Neural progenitor cell (in vitro differentiated cells): ENCODE measurements around the gene CHSY3. TPM values are rescaled to one million over a fixed set of nuclear protein-coding genes. Genes with fewer than 3 reads are reported as not detected.

ENCODE experiments used
- DNase-seq: peaks from one replicate; pipeline ENCODE4 v3.0.0-alpha.2; 2016; ENCODE audit warnings: low spot score
- H2AFZ ChIP-seq: fragments of 200-600 bp; sonication (generic); replicated peaks from 2 replicates; pipeline ENCODE4 v1.6.1; 2016; ENCODE audit warnings: antibody characterized with exemption
- H3F3A ChIP-seq: fragments of 200-600 bp; sonication (generic); 2 replicates; pipeline ENCODE4 v1.6.1; 2016; ENCODE audit warnings: antibody characterized with exemption, low read depth
- H3K27ac ChIP-seq: fragments of 200-600 bp; sonication (generic); 2 replicates; pipeline ENCODE4 v1.5.1; 2016; ENCODE audit warnings: mild to moderate bottlenecking
- H3K27me3 ChIP-seq: fragments of 200-600 bp; sonication (generic); 2 replicates; pipeline ENCODE4 v1.6.1; 2016; ENCODE audit warnings: mild to moderate bottlenecking, moderate library complexity
- H3K36me3 ChIP-seq: fragments of 200-600 bp; sonication (generic); 2 replicates; pipeline ENCODE4 v1.5.1; 2016
- H3K4me1 ChIP-seq: fragments of 200-600 bp; sonication (generic); 2 replicates; pipeline ENCODE4 v1.6.1; 2016; ENCODE audit warnings: mixed run types
- H3K4me2 ChIP-seq: fragments of 200-600 bp; sonication (generic); 2 replicates; pipeline ENCODE4 v1.6.1; 2016
- H3K4me3 ChIP-seq: fragments of 200-600 bp; sonication (generic); 2 replicates; pipeline ENCODE4 v1.5.1; 2016
- H3K79me2 ChIP-seq: fragments of 200-600 bp; sonication (generic); 2 replicates; pipeline ENCODE4 v1.6.1; 2016; ENCODE audit warnings: low read depth
- H3K9ac ChIP-seq: fragments of 200-600 bp; sonication (generic); 2 replicates; pipeline ENCODE4 v1.6.1; 2016
- H3K9me3 ChIP-seq: fragments of 200-600 bp; sonication (generic); 2 replicates; pipeline ENCODE4 v1.5.1; 2016; ENCODE audit warnings: low read depth
- H4K20me1 ChIP-seq: fragments of 200-600 bp; sonication (generic); 2 replicates; pipeline ENCODE4 v1.6.1; 2016; ENCODE audit warnings: low read depth
- H3K27ac Mint-ChIP-seq: 3 replicates; pipeline ENCODE4 v1.8.0; 2021; ENCODE audit warnings: mixed read lengths
- H3K27me3 Mint-ChIP-seq: 2 replicates; pipeline ENCODE4 v1.8.0; 2022; ENCODE audit warnings: low read depth, mild to moderate bottlenecking, inconsistent platforms, moderate library complexity, mixed read lengths; ENCODE audit not compliant: insufficient read depth
- H3K36me3 Mint-ChIP-seq: 3 replicates; pipeline ENCODE4 v1.8.0; 2021; ENCODE audit warnings: mixed read lengths
- H3K4me1 Mint-ChIP-seq: 3 replicates; pipeline ENCODE4 v1.8.0; 2021; ENCODE audit warnings: mixed read lengths
- H3K4me3 Mint-ChIP-seq: 3 replicates; pipeline ENCODE4 v1.8.0; 2021; ENCODE audit warnings: mild to moderate bottlenecking, moderate library complexity, mixed read lengths
- H3K9me3 Mint-ChIP-seq: 3 replicates; pipeline ENCODE4 v1.8.0; 2020; ENCODE audit warnings: mixed read lengths
- CTCF ChIP-seq: fragments of 200-600 bp; sonication (generic); IDR thresholded peaks from 2 replicates; pipeline ENCODE4 v1.5.1; 2017; ENCODE audit warnings: antibody characterized with exemption, mild to moderate bottlenecking
- EZH2 ChIP-seq: fragments of 200-600 bp; sonication (generic); IDR thresholded peaks from 2 replicates; pipeline ENCODE4 v1.6.1; 2017; ENCODE audit warnings: antibody characterized with exemption, mild to moderate bottlenecking, moderate library complexity
- EZH2phosphoT487 ChIP-seq: fragments of 200-600 bp; sonication (generic); IDR thresholded peaks from 2 replicates; pipeline ENCODE4 v1.6.1; 2017; ENCODE audit warnings: antibody characterized with exemption
- total RNA-seq: library from RNA; depleted of rRNA; stranded (reverse); fragments of >200 nt; gene quantifications from 2 replicates; pipeline ENCODE4 v1.2.3, GENCODE V29; 2015; ENCODE audit warnings: low replicate concordance

CHSY3 gene
- total RNA-seq, 1 donor from 2014 or later, result 0.30 TPM

- TF ChIP-seq EZH2phosphoT487 (no peak), EZH2 (no peak), CTCF (no peak)
- no peaks in the 10 kb centered on the region for H3K9me3 Mint-ChIP-seq
- H3K9ac ChIP-seq, result no peak overlapping the region
- no peaks in the 10 kb centered on the region for H3K36me3 Mint-ChIP-seq
- no peaks in the 10 kb centered on the region for H3K27me3 ChIP-seq
- no peaks in the 10 kb centered on the region for H4K20me1 ChIP-seq
- H2AFZ ChIP-seq, result peak overlapping the region; percentile 79
- H3K4me2 ChIP-seq, result peak overlapping the region; percentile 23
- H3K4me1 Mint-ChIP-seq, result peaks cover 8% of the 10 kb centered on the region
- no peaks in the 10 kb centered on the region for H3K36me3 ChIP-seq
- no peak overlapping the region for H3K4me3 Mint-ChIP-seq
- no peaks in the 10 kb centered on the region for H3K9me3 ChIP-seq
- no peak overlapping the region for H3K4me3 ChIP-seq
- peak overlapping the region; percentile 78 for H3K27ac ChIP-seq
- H3K4me1 ChIP-seq, result peaks cover 18% of the 10 kb centered on the region
- no peaks in the 10 kb centered on the region for H3K79me2 ChIP-seq
- H3K27ac Mint-ChIP-seq, result no peak overlapping the region
- peaks cover 15% of the 10 kb centered on the region for H3F3A ChIP-seq
- no peaks in the 10 kb centered on the region for H3K27me3 Mint-ChIP-seq
- DNase-seq, result peak; percentile 26
Measured at GRCh38 chr5:130166839-130167490, 262.7 kb downstream of the CHSY3 start.

- no peak overlapping the region for H3K4me3 ChIP-seq
- peaks cover 15% of the 10 kb centered on the region for H3F3A ChIP-seq
- peak overlapping the region; percentile 45 for H2AFZ ChIP-seq
- no peak for DNase-seq
- no peak overlapping the region for H3K4me2 ChIP-seq
- H3K36me3 ChIP-seq, result no peaks in the 10 kb centered on the region
- H3K27me3 ChIP-seq, result no peaks in the 10 kb centered on the region
- peaks cover 18% of the 10 kb centered on the region for H3K4me1 ChIP-seq
- Mint-ChIP-seq H3K27ac (no peak overlapping the region), H3K4me3 (no peak overlapping the region), H3K36me3 (no peaks in the 10 kb centered on the region), H3K9me3 (no peaks in the 10 kb centered on the region), H3K4me1 (peaks cover 8% of the 10 kb centered on the region), H3K27me3 (peaks cover 2% of the 10 kb centered on the region)
- H3K27ac ChIP-seq, result no peak overlapping the region
- no peaks in the 10 kb centered on the region for H4K20me1 ChIP-seq
- no peak overlapping the region for H3K9ac ChIP-seq
- no peaks in the 10 kb centered on the region for H3K9me3 ChIP-seq
- H3K79me2 ChIP-seq, result no peaks in the 10 kb centered on the region
- TF ChIP-seq EZH2phosphoT487 (no peak), CTCF (no peak), EZH2 (no peak)
Measured at GRCh38 chr5:130168211-130168610, 263.9 kb downstream of the CHSY3 start.

GRCh38 chr5:130171699-130172098 is 267.4 kb downstream of the CHSY3 start:
- H3K9me3 Mint-ChIP-seq, result peaks cover 2% of the 10 kb centered on the region
- Histone ChIP-seq H3K36me3 (no peaks in the 10 kb centered on the region), H3K4me2 (no peak overlapping the region), H3K9ac (no peak overlapping the region), H2AFZ (peak overlapping the region; percentile 91), H3K27me3 (no peaks in the 10 kb centered on the region), H3K4me1 (peaks cover 14% of the 10 kb centered on the region), H3K79me2 (no peaks in the 10 kb centered on the region), H3K4me3 (no peak overlapping the region), H3F3A (peaks cover 14% of the 10 kb centered on the region), H3K27ac (no peak overlapping the region), H4K20me1 (no peaks in the 10 kb centered on the region), H3K9me3 (no peaks in the 10 kb centered on the region)
- H3K27ac Mint-ChIP-seq, result no peak overlapping the region
- H3K4me1 Mint-ChIP-seq, result peaks cover 6% of the 10 kb centered on the region
- peaks cover 2% of the 10 kb centered on the region for H3K27me3 Mint-ChIP-seq
- DNase-seq, result no peak
- no peak for TF ChIP-seq CTCF
- TF ChIP-seq EZH2phosphoT487, result no peak
- no peak for TF ChIP-seq EZH2
- H3K4me3 Mint-ChIP-seq, result no peak overlapping the region
- H3K36me3 Mint-ChIP-seq, result no peaks in the 10 kb centered on the region
